ENCODE results near the gene HPCAL1. TPM values are rescaled to one million over a fixed set of nuclear protein-coding genes. Genes with fewer than 3 reads are reported as not detected.

The HPCAL1 gene
- total and polyA plus RNA-seq, 2 donors (not counting 3 experiments of a cell fraction or from before 2014, with no cell fraction given) = 56.5 to 77.4 TPM

DNA sequence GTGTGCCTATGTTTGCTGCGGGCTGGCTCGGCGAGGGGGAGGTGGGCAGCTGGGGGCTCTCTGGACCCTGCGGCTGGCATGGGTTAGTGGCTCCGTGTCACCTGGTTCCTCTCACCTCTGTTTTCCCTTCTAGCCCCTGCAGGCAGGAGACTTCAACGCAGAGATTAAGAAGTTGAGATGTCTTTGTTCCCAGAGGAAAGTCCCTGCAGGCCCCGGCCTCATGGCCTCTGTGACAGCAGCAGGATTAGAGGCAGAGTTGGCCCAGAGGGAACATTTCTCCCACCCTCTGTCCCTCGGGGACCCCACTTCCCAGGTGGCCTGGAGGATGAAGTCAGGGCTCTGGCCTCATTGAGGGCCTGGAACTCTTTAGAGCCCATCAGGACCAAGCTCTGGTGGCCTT, 56.5 kb downstream of the HPCAL1 start:
- Histone ChIP-seq H2AFZ (ENCODE audit: low read depth, low read length) (no peak overlapping the region), H3K9me3 (replicated peaks; ENCODE audit: control insufficient read depth, insufficient read depth, low read length) (no peaks in the 10 kb centered on the region), H3K4me2 (ENCODE audit: insufficient read depth, low read length) (no peak overlapping the region), H4K20me1 (replicated peaks; ENCODE audit: control insufficient read depth, extremely low read depth, insufficient read depth, low read length) (no peaks in the 10 kb centered on the region), H3K4me3 (replicated peaks in 1 of 3; ENCODE audit: insufficient read depth in 1 of 3, low read depth in 1 of 3, low read length in 3 of 3) (no peak overlapping the region), H3K9me1 (replicated peaks; ENCODE audit: control insufficient read depth, extremely low read depth, insufficient read depth, low read length) (no peaks in the 10 kb centered on the region), H3K27me3 (ENCODE audit: control insufficient read depth in 2 of 2, insufficient read depth in 2 of 2, low read length in 2 of 2) (no peaks in the 10 kb centered on the region), H3K36me3 (ENCODE audit: control insufficient read depth in 2 of 2, extremely low read depth in 1 of 2, insufficient read depth in 2 of 2, low read length in 2 of 2) (no peaks in the 10 kb centered on the region), H3K79me2 (ENCODE audit: control insufficient read depth, insufficient read depth, low read length) (peaks cover 22% of the 10 kb centered on the region), H3K27ac (ENCODE audit: insufficient read depth, low read depth, low read length) (no peak overlapping the region), H3K4me1 (ENCODE audit: control insufficient read depth, extremely low read depth, insufficient read depth, low read length) (no peaks in the 10 kb centered on the region), H3K9ac (replicated peaks; ENCODE audit: extremely low read depth, insufficient read depth, low read length) (no peak overlapping the region)
- no peak for FAIRE-seq
- TF ChIP-seq, protein P1, sequence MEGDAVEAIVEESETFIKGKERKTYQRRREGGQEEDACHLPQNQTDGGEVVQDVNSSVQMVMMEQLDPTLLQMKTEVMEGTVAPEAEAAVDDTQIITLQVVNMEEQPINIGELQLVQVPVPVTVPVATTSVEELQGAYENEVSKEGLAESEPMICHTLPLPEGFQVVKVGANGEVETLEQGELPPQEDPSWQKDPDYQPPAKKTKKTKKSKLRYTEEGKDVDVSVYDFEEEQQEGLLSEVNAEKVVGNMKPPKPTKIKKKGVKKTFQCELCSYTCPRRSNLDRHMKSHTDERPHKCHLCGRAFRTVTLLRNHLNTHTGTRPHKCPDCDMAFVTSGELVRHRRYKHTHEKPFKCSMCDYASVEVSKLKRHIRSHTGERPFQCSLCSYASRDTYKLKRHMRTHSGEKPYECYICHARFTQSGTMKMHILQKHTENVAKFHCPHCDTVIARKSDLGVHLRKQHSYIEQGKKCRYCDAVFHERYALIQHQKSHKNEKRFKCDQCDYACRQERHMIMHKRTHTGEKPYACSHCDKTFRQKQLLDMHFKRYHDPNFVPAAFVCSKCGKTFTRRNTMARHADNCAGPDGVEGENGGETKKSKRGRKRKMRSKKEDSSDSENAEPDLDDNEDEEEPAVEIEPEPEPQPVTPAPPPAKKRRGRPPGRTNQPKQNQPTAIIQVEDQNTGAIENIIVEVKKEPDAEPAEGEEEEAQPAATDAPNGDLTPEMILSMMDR (IDR thresholded peaks at IDR 0.05; ENCODE audit: extremely low read depth in 1 of 2, insufficient read depth in 1 of 2, low read depth in 1 of 2, low read length in 2 of 2) = no peak
- TF ChIP-seq FOS (IDR thresholded peaks at IDR 0.05; ENCODE audit: borderline replicate concordance, insufficient read depth, low read length) (no peak), GATA2 (IDR thresholded peaks at IDR 0.05; ENCODE audit: insufficient read depth, insufficient read length, low read depth, low read length) (no peak), JUN (IDR thresholded peaks at IDR 0.05; ENCODE audit: borderline replicate concordance, insufficient read depth, insufficient read length, low read depth) (no peak), MYC (IDR thresholded peaks at IDR 0.05; ENCODE audit: low read depth, low read length) (no peak), POLR2A (IDR thresholded peaks at IDR 0.05; ENCODE audit: low read depth, low read length) (no peak), POLR2AphosphoS5 (IDR thresholded peaks at IDR 0.05; ENCODE audit: insufficient read depth, low read depth, low read length) (no peak)
- TF ChIP-seq, protein P2, sequence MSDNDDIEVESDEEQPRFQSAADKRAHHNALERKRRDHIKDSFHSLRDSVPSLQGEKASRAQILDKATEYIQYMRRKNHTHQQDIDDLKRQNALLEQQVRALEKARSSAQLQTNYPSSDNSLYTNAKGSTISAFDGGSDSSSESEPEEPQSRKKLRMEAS (IDR thresholded peaks at IDR 0.05; ENCODE audit: insufficient read depth, insufficient read length) = no peak
- ChIA-PET CTCF (no interaction called here), POLR2A (no interaction called here)
- BruUV-seq (replicated peaks) = no TSS peak
- intact Hi-C loops (cut with micrococcal nuclease) (no loop called here), dilution Hi-C loops (cut with MboI; ENCODE audit: extremely low pct_ligation_motif_present, low sequenced_read_pairs) (no loop called here)
- no peak for DNase-seq (ENCODE audit: low read depth, low spot score)

Measured in endothelial cell of umbilical vein (primary cell).